Fibroblast of peridontal ligament (primary cell): ENCODE data around the gene SLIRP.
"Not testable (repeated sequence)": the region's sequence is repeated elsewhere in the genome, so short reads cannot be mapped to it uniquely, and the experiment has no call there.

Experiments used
- DNase-seq: peaks from one replicate; pipeline ENCODE4 v3.0.0-alpha.2; 2010; ENCODE audit errors: extremely low read depth

Gene SLIRP

DNA sequence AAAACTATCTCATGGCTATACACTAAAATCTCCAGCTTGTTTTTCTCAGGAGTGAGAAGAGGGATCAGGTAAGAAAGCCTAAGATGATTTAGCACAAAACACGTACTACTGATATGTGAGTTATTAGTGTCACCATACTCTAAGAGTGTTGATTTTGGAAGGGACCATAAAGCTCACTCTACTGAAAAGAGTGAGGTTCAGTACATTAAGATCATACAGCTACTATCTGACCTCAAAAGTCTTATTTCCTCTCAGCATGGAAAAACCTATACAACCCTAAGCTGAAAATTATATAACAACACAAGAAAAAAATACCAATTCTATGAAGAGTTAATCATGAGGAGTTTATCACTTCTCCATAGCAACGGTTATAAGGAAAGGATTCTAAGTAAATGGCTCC is 33.5 kb downstream of the SLIRP start:
- DNase-seq = no peak

DNA sequence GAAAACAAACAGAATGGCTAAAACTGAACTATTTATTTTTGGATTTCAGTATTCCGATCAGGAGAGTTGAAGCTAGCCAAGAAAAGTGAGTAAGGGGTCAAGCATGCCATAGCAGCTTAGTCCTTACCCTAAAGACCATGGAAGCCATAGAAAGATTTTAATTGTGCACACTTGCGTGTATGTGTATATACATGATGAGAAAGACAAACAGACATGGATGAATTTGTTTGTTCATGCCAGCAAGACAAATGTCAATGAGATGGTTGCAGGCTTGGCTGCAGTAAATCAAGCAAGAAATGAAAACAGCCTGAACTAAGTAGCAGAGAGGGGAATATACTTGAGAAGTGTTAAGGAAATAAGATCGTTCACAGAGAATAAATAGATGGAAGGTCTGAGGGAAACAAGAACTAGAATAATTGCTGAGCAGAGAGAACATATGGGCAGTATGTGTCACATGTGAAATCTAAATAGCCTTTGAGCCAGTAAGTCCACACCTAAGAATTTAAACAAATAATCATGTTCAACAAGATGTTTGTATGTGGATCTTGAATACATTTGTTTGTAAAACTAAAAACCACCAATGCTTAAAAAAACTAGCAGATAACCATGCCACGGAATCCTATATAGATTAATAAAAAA is 38.3 kb downstream of the SLIRP start:
- no peak for DNase-seq

DNA sequence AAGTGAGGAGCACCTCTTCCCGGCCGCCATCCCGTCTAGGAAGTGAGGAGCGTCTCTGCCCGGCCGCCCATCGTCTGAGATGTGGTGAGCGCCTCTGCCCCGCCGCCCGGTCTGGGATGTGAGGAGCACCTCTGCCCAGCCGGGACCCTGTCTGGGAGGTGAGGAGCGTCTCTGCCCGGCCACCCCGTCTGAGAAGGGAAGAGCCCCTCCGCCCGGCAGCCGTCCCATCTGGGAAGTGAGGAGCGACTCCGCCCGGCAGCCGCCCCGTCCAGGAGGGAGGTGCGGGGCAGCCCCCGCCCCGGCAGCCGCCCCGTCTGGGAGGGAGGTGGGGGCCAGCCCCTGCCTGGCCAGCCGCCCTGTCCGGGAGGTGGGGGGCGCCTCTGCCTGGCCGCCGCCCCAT is 39.5 kb downstream of the SLIRP start:
- DNase-seq = not testable (repeated sequence)

DNA sequence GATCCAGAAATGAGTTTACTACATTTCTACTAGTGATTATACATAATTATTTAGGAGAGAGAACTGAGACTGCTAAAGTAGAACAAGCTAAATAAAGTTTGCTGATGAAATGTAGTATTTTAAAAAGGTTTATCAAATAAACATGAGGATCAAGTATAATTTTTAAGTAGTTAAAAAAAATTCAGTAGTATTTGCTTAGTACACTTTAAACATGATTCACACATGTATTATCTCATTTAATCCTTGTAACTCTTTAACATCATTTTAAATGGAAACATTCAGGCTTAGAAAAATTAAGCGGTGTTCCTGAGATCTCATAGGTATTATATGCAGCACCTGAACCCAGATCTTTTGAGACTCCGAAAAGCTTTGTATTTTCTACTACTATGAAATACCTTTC is 44.4 kb downstream of the SLIRP start:
- no peak for DNase-seq

DNA sequence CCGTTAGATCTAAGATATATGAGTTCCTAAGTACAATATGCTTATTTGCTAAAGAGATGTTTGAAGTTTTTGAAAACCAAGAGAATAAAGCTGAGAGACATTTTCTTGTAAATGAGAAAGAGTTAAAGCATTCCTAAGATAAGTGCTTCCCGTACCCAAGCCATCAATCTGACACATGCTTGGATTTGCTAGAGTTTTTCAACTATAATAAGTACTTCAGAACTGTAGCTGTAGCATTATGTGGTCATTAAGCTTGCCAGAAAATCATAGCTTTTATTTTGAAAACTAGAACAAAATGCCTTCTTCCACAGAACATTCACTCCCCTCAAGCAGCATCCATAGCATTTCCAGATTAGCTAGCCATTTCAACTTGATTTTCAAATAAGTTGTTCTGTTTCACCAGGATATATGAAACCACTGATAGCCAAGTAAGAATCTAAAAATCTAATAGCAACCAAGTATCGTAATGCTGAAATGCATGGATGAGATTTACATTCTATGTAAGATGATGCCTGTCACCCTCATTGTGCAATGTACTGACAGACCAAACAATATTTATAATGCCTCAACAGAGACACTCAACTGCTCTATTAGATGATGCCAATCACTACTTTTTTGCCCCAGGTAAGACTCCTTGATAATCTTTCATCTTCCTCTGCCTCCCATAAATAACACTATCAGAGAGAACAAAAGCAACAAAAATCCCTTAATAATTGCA is 45.1 kb downstream of the SLIRP start:
- no peak for DNase-seq

DNA sequence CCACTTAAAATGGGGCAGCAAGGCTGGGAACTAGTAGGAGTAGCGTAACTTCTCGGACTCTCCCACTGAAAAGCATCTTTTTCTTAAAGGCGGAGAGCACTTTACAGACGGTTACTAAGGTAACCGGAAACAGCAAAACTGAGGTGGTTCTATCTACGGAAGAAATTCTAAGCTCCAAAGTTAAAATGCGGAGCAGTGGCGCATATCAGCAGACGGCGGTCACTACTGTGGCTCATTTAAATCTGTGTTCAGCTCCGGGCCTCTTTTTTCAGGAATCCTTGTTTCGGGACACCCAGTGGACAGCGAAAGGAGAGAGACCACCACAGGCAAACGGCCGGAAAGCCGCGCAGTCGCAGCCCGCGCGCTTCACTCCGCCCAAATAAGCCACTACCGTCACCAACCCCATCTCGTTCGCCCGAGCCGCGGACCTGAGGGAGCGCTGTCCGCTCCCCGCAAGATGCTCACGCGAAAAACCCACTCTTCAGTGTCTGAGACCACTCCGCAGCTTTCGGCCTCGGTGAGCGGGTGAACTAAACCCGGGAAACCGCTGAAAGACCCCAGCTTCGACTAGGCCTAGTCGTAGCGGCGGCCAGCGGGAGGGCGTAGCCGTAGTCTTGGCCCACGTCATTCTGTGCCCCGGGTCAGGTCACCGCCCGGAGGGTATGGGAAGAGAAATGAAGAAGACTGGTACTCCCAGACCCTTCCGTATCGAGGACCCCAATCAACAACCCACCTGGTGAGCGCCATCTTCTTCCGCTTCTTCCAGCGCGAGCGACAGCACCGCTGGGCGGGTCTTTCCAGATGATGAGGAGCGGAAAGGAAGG is 52.7 kb downstream of the SLIRP start, which contains the start of gene SNW1:
Gene SNW1 (minus strand): TSS at position 776 of the 824 bp plus-strand sequence. CDS start 29 bp downstream, at position 747.
- DNase-seq = peak; percentile 59

DNA sequence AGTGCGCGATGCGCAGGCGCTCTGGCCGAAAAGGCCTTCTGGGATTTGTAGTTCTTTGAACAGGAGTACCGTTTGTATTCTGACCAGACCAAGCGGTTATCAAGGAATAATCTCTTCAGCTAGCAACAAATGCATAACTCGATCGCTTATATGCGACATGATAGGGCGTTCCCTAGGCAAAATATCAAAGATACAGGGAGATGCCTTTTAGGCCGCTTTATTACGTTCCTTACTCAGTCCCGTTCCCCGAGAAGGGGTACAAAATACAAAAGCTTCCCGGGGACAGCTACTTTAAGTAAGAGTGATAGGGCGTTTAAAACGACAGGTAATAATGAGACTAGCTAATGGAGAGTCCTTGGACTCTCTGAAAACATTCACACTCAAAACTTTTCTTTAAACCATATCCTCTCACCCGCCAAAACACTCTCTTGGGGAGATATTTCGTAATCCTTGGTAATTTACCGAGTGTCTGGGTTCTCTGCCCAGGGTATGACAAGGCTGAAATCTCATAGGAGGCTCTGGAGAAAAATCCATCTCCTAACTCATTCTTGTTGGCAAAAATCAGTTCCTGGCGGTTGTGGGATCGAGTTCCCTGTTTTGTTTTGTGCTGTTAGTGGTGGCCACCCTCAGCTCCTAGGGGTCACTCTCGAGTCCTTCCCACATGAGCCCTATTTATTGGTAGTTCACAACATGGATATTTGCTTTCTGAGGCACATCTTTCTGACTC is 53.5 kb downstream of the SLIRP start:
- DNase-seq = peak; percentile 95

DNA sequence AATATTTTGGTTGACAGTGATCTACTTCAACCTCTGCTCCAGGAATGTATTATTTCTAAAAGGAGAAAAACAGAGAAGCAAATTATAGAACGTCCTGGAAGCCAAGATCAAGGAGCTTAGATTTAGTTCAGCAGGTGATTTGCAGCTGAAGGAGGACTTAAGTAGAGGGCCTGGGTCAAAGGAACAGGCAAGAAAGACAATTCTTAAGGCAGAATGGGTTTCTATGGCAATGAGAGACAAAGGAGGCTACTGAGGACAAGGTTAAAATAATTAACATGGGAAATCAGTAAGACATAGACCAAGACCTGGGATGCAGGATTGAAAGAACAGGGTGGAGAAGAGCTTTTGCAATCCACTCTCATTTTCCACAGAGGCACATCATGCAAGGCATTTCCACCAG is 55.4 kb downstream of the SLIRP start:
- no peak for DNase-seq

DNA sequence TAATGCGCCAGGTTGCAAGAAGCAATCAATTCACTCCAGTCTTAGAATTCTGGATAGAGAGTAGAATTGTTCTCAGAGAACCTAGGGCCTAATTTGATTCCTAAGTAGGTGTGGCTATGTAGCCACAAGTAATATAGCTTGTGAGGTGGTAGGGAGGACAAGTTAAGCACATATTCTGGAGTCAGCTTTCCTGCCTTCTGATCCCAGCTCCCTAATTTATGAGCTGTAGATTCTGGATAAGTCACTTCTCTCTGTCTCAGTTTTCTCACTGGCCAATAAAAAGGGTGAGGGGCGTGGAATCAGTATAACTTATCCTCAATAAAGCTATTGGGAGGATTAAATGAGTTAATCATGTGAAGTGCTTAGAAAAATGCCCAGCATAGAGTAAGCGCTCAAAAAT is 56.1 kb downstream of the SLIRP start:
- no peak for DNase-seq
